ENCODE measurements around the gene LIMK2.

LIMK2 gene

GRCh38 chr22:31275576-31275975 is 63.5 kb downstream of the LIMK2 start:
- TF ChIP-seq, protein P1, sequence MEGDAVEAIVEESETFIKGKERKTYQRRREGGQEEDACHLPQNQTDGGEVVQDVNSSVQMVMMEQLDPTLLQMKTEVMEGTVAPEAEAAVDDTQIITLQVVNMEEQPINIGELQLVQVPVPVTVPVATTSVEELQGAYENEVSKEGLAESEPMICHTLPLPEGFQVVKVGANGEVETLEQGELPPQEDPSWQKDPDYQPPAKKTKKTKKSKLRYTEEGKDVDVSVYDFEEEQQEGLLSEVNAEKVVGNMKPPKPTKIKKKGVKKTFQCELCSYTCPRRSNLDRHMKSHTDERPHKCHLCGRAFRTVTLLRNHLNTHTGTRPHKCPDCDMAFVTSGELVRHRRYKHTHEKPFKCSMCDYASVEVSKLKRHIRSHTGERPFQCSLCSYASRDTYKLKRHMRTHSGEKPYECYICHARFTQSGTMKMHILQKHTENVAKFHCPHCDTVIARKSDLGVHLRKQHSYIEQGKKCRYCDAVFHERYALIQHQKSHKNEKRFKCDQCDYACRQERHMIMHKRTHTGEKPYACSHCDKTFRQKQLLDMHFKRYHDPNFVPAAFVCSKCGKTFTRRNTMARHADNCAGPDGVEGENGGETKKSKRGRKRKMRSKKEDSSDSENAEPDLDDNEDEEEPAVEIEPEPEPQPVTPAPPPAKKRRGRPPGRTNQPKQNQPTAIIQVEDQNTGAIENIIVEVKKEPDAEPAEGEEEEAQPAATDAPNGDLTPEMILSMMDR (IDR thresholded peaks at IDR 0.05; ENCODE audit: insufficient read depth, low read length, poor library complexity, severe bottlenecking), result no peak
- TF ChIP-seq EZH2phosphoT487 (conservative IDR thresholded peaks at IDR 0.05; ENCODE audit: low read length), result no peak
- H3F3A ChIP-seq (ENCODE audit: insufficient read depth), result no peaks in the 10 kb centered on the region
- H4K20me1 ChIP-seq (ENCODE audit: low read depth, low read length), result no peaks in the 10 kb centered on the region
- no peaks in the 10 kb centered on the region for H3K36me3 ChIP-seq (ENCODE audit: low read length)
- no peak overlapping the region for H3K4me2 ChIP-seq (ENCODE audit: low read depth, low read length, poor library complexity, severe bottlenecking)
- H3K79me2 ChIP-seq (ENCODE audit: insufficient read depth, low read length), result no peaks in the 10 kb centered on the region
- H3K27me3 ChIP-seq (ENCODE audit: low read length), result no peaks in the 10 kb centered on the region
- no peaks in the 10 kb centered on the region for H3K9me3 ChIP-seq (ENCODE audit: insufficient read depth, low read length)
- H2AFZ ChIP-seq (ENCODE audit: low read depth, low read length, severe bottlenecking), result no peak overlapping the region
- no peak overlapping the region for H3K4me3 ChIP-seq (ENCODE audit: insufficient read depth, low read length, poor library complexity, severe bottlenecking)
- no peak overlapping the region for H3K27ac ChIP-seq (ENCODE audit: low read depth, low read length)
- no peaks in the 10 kb centered on the region for H3K9me2 ChIP-seq (replicated peaks; ENCODE audit: insufficient read depth, low read length)
- no peak overlapping the region for H3K9ac ChIP-seq (ENCODE audit: low read length)

DNA sequence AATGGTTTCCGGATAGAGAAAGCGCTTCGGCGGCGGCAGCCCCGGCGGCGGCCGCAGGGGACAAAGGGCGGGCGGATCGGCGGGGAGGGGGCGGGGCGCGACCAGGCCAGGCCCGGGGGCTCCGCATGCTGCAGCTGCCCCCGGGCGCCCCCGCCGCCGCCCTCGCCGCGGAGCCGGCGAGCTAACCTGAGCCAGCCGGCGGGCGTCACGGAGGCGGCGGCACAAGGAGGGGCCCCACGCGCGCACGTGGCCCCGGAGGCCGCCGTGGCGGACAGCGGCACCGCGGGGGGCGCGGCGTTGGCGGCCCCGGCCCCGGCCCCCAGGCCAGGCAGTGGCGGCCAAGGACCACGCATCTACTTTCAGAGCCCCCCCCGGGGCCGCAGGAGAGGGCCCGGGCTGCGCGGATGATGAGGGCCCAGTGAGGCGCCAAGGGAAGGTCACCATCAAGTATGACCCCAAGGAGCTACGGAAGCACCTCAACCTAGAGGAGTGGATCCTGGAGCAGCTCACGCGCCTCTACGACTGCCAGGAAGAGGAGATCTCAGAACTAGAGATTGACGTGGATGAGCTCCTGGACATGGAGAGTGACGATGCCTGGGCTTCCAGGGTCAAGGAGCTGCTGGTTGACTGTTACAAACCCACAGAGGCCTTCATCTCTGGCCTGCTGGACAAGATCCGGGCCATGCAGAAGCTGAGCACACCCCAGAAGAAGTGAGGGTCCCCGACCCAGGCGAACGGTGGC is 64.5 kb downstream of the LIMK2 start:
- H3F3A ChIP-seq (ENCODE audit: insufficient read depth), result no peaks in the 10 kb centered on the region
- H3K79me2 ChIP-seq (ENCODE audit: insufficient read depth, low read length), result no peaks in the 10 kb centered on the region
- no peaks in the 10 kb centered on the region for H3K9me2 ChIP-seq (replicated peaks; ENCODE audit: insufficient read depth, low read length)
- no peaks in the 10 kb centered on the region for H3K36me3 ChIP-seq (ENCODE audit: low read length)
- TF ChIP-seq, protein P1 (IDR thresholded peaks at IDR 0.05; ENCODE audit: insufficient read depth, low read length, poor library complexity, severe bottlenecking), result no peak
- no peak for TF ChIP-seq EZH2phosphoT487 (conservative IDR thresholded peaks at IDR 0.05; ENCODE audit: low read length)
- H3K27me3 ChIP-seq (ENCODE audit: low read length), result no peaks in the 10 kb centered on the region
- no peaks in the 10 kb centered on the region for H3K9me3 ChIP-seq (ENCODE audit: insufficient read depth, low read length)
- no peaks in the 10 kb centered on the region for H4K20me1 ChIP-seq (ENCODE audit: low read depth, low read length)
- no peak overlapping the region for H2AFZ ChIP-seq (ENCODE audit: low read depth, low read length, severe bottlenecking)
- H3K9ac ChIP-seq (ENCODE audit: low read length), result no peak overlapping the region
- no peak overlapping the region for H3K4me2 ChIP-seq (ENCODE audit: low read depth, low read length, poor library complexity, severe bottlenecking)
- no peak overlapping the region for H3K27ac ChIP-seq (ENCODE audit: low read depth, low read length)
- H3K4me3 ChIP-seq (ENCODE audit: insufficient read depth, low read length, poor library complexity, severe bottlenecking), result no peak overlapping the region

GRCh38 chr22:31277741-31278140 is 65.6 kb downstream of the LIMK2 start:
- H3K9me2 ChIP-seq (replicated peaks; ENCODE audit: insufficient read depth, low read length), result no peaks in the 10 kb centered on the region
- no peak overlapping the region for H3K4me2 ChIP-seq (ENCODE audit: low read depth, low read length, poor library complexity, severe bottlenecking)
- H3K9ac ChIP-seq (ENCODE audit: low read length), result no peak overlapping the region
- H3K79me2 ChIP-seq (ENCODE audit: insufficient read depth, low read length), result no peaks in the 10 kb centered on the region
- no peaks in the 10 kb centered on the region for H3K36me3 ChIP-seq (ENCODE audit: low read length)
- no peak overlapping the region for H2AFZ ChIP-seq (ENCODE audit: low read depth, low read length, severe bottlenecking)
- TF ChIP-seq EZH2phosphoT487 (conservative IDR thresholded peaks at IDR 0.05; ENCODE audit: low read length), result no peak
- TF ChIP-seq, protein P1 (IDR thresholded peaks at IDR 0.05; ENCODE audit: insufficient read depth, low read length, poor library complexity, severe bottlenecking), result no peak
- no peaks in the 10 kb centered on the region for H3K9me3 ChIP-seq (ENCODE audit: insufficient read depth, low read length)
- no peaks in the 10 kb centered on the region for H3F3A ChIP-seq (ENCODE audit: insufficient read depth)
- H3K4me3 ChIP-seq (ENCODE audit: insufficient read depth, low read length, poor library complexity, severe bottlenecking), result no peak overlapping the region
- H3K27ac ChIP-seq (ENCODE audit: low read depth, low read length), result no peak overlapping the region
- H4K20me1 ChIP-seq (ENCODE audit: low read depth, low read length), result no peaks in the 10 kb centered on the region
- no peaks in the 10 kb centered on the region for H3K27me3 ChIP-seq (ENCODE audit: low read length)

Data from SU-DHL-6 (cell line).